Rectal smooth muscle tissue (tissue), 1 donor: ENCODE data around the gene MISP3.

Experiments
- H3K27ac ChIP-seq: one replicate; pipeline ENCODE4 v1.7.0; 2013; ENCODE audit warnings: low read depth, low read length, inconsistent platforms
- H3K27me3 ChIP-seq: one replicate; pipeline ENCODE4 v1.7.0; 2013; ENCODE audit warnings: low read length; ENCODE audit not compliant: control insufficient read depth, insufficient read depth
- H3K36me3 ChIP-seq: one replicate; pipeline ENCODE4 v1.7.0; 2013; ENCODE audit warnings: low read length; ENCODE audit not compliant: control insufficient read depth, insufficient read depth
- H3K4me1 ChIP-seq: one replicate; pipeline ENCODE4 v1.7.0; 2013; ENCODE audit warnings: low read length; ENCODE audit not compliant: control insufficient read depth, insufficient read depth
- H3K4me3 ChIP-seq: one replicate; pipeline ENCODE4 v1.7.0; 2013; ENCODE audit warnings: low read length
- H3K9ac ChIP-seq: one replicate; pipeline ENCODE4 v1.7.0; 2013; ENCODE audit warnings: low read length

MISP3 gene

GRCh38 chr19:14056069-14056666 is 16.4 kb upstream of the MISP3 start:
- H3K27ac ChIP-seq: no peak overlapping the region
- no peaks in the 10 kb centered on the region for H3K4me1 ChIP-seq
- no peak overlapping the region for H3K4me3 ChIP-seq
- peaks cover 13% of the 10 kb centered on the region for H3K27me3 ChIP-seq
- H3K36me3 ChIP-seq: no peaks in the 10 kb centered on the region
- no peak overlapping the region for H3K9ac ChIP-seq

GRCh38 chr19:14056741-14057356 is 15.7 kb upstream of the MISP3 start:
- Histone ChIP-seq H3K27ac (no peak overlapping the region), H3K27me3 (peaks cover 13% of the 10 kb centered on the region), H3K4me3 (no peak overlapping the region), H3K9ac (no peak overlapping the region), H3K4me1 (no peaks in the 10 kb centered on the region), H3K36me3 (no peaks in the 10 kb centered on the region)

DNA sequence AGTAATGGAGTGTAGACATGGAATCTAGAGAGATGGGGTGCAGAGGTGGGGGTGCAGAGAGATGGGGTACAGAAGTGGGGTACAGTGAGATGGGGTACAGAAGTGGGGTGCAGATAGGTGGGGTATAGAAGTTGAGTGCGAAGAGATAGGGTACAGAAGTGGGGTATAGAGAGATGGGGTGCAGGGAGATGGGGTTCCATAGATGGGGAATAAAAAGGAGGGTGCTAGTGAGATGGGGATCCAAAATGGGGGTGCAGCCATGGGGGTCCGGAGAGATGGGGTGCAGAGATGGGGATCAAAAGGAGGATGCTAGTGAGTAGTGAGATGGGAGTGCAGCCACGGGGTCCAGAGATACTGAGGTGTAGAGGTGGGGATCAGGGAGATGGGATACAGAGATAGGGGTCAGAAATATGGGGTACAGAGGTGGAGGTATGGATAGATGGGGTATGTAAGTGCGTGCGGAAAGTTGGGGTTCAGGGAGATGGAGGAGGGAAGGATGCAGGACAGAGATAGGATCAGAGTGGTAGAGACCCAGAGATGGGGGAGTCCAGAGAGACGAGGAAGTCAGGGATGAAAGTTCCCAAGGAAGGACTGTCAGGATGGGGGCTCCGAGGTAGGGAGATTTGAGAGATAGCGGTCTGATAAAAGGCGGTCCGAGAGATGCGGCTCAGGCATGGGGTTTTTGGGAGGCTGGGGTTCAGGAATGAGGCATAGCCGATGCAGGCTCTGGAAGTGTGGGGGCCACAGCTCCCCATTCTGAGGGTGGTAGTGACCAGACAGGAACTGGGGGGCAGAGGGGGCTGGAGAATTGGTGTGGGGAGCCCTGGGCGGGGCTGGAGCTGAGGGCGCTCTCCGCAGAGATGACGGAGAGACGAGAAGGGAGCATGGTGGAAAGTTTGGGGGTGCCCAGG is 14.1 kb upstream of the MISP3 start:
- Histone ChIP-seq H3K27ac (no peak overlapping the region), H3K27me3 (peaks cover 16% of the 10 kb centered on the region), H3K9ac (no peak overlapping the region), H3K4me3 (no peak overlapping the region), H3K4me1 (no peaks in the 10 kb centered on the region), H3K36me3 (no peaks in the 10 kb centered on the region)

- H3K9ac ChIP-seq: no peak overlapping the region
- H3K4me1 ChIP-seq: no peaks in the 10 kb centered on the region
- no peak overlapping the region for H3K4me3 ChIP-seq
- no peak overlapping the region for H3K27ac ChIP-seq
- peaks cover 16% of the 10 kb centered on the region for H3K27me3 ChIP-seq
- H3K36me3 ChIP-seq: no peaks in the 10 kb centered on the region
Measured at GRCh38 chr19:14059093-14059480, 13.5 kb upstream of the MISP3 start.

DNA sequence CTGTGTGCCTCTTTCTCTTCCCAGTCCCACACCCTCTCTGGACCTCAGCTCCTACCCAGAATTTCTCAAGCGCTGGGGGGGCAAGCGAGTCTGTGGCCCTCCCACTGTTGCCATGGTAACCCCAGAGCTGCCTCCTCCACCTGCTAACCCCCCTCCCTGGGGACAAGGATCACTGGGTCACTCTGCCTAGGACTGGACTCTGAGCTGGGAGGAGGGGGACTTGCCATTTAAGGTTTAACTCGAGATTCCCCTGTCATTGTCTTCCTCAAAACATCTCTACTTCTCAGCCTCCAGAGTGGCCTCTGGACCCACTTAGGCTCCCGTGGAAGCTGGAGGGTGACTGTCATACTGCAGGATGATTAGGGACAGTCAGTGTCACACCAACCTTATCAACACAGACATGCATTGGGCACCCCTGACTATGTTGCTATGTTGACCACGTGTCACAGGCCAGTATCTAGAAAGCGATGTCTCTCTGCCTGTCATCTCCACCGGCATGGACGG is 12.9 kb upstream of the MISP3 start:
- no peak overlapping the region for H3K4me3 ChIP-seq
- H3K27ac ChIP-seq: no peak overlapping the region
- H3K4me1 ChIP-seq: no peaks in the 10 kb centered on the region
- H3K9ac ChIP-seq: no peak overlapping the region
- peaks cover 16% of the 10 kb centered on the region for H3K27me3 ChIP-seq
- no peaks in the 10 kb centered on the region for H3K36me3 ChIP-seq

DNA sequence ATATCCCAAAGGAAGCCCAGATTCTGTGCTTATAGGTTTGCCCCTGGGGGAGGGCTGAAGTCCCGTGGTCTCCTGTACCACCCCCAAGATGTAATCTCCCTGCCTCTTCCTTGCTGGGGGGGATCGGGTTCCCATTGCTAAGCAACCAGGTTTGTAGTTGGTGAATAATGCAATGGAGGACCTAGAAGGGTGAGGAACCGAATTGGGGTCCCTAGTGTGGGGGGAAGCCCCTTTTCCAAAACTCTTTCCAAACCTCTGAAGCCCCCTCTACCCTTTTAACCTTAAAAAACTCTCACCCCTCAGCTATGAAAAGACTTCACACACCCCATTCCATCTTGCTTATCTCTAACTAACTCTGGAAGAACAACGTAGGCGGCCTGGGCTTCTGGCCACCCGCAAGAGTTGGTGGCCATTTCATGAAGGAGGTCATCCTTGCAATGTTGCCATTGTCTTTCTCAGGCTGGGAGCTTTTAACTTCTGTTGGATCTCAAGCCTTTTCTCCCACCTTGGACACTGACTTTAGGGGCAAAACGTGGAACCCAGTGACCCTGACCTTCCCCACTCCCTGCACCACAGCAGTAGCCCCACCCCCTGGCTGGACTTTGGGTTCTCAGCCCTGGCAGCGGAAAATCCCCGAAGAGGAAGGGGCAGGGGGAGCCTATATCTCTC is 11.4 kb upstream of the MISP3 start:
- Histone ChIP-seq H3K36me3 (no peaks in the 10 kb centered on the region), H3K27ac (no peak overlapping the region), H3K27me3 (peaks cover 16% of the 10 kb centered on the region), H3K4me3 (no peak overlapping the region), H3K4me1 (no peaks in the 10 kb centered on the region), H3K9ac (no peak overlapping the region)

DNA sequence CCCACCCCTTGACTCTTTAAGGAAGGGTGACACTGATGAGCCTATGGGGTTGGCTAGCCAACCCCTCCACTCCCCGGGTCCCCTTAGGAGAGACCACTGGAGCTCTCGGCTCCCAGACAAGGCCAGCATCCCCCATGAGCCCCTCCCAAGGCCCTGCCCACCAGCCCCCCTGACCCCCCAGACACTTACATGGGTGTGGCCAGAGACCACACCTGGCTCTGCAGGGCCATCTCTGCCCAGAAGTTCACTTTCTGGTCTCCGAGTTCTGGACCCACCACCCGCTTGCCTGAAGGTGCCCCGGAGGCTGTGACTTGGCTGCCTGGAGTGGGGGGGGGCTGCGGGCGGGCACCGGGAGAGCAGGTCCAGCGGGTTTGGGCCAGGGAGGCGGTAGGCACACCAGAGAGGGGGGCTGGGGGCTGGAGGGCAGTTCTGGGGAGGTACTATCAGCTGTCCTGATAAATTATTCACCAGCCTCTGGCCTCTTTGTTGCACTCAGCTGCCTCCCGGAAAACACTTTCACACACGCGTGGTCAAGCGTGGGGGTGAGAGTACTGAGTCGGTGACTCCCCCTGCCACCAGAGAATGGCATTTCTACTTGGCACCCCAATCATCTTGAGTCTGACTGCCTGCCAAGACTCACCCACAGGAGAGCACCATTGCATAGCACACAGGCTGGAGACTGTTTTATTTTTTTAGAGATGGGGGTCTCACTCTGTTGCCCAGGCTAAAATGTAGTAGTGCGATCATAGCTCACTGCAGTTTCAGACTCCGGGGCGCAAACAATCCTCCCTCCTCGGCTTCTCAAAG is 10.6 kb upstream of the MISP3 start, which contains the start of gene PALM3:
Gene PALM3, minus strand, starts transcription at position 326 of the 807 bp plus-strand sequence. Its CDS starts 96 bp downstream, at position 230.
- Histone ChIP-seq H3K9ac (no peak within 1 kb of the TSS), H3K27me3 (peaks cover 16% of the 10 kb centered on the region), H3K36me3 (no peaks in the 10 kb centered on the region), H3K4me3 (no peak within 1 kb of the TSS), H3K27ac (no peak within 1 kb of the TSS), H3K4me1 (no peaks in the 10 kb centered on the region)

GRCh38 chr19:14062558-14062855 is 10.1 kb upstream of the MISP3 start:
- H3K4me3 ChIP-seq: no peak overlapping the region
- H3K9ac ChIP-seq: no peak overlapping the region
- no peak overlapping the region for H3K27ac ChIP-seq
- no peaks in the 10 kb centered on the region for H3K4me1 ChIP-seq
- peaks cover 16% of the 10 kb centered on the region for H3K27me3 ChIP-seq
- no peaks in the 10 kb centered on the region for H3K36me3 ChIP-seq

- no peak overlapping the region for H3K4me3 ChIP-seq
- no peak overlapping the region for H3K27ac ChIP-seq
- no peak overlapping the region for H3K9ac ChIP-seq
- H3K4me1 ChIP-seq: no peaks in the 10 kb centered on the region
- no peaks in the 10 kb centered on the region for H3K36me3 ChIP-seq
- peaks cover 16% of the 10 kb centered on the region for H3K27me3 ChIP-seq
Measured at GRCh38 chr19:14063105-14063504, 9.5 kb upstream of the MISP3 start.

DNA sequence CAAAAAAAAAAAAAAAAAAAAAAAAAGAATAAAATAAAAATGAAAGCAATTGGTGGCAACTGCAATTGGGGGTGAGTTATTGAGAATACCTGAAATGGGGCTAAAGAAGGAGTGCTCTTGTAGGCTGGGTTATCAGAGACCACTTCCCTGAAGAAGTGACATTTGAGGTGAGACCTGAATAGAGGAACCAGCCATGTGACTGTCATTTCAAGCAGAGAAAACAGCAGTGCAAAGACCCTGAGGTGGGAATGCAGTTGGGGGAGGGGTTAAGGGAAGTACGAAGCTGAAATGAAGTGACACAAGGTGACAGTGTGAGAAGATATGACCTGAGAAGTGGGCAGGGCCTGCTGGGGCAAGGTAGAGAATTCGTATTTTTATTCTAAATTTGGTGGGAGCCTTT is 6.5 kb upstream of the MISP3 start:
- Histone ChIP-seq H3K4me1 (no peaks in the 10 kb centered on the region), H3K9ac (no peak overlapping the region), H3K27ac (no peak overlapping the region), H3K36me3 (no peaks in the 10 kb centered on the region), H3K4me3 (no peak overlapping the region), H3K27me3 (peaks cover 3% of the 10 kb centered on the region)

GRCh38 chr19:14070268-14071050 is 2.1 kb upstream of the MISP3 start:
- peaks cover 8% of the 10 kb centered on the region for H3K4me1 ChIP-seq
- no peaks in the 10 kb centered on the region for H3K36me3 ChIP-seq
- H3K27ac ChIP-seq: no peak overlapping the region
- H3K4me3 ChIP-seq: no peak overlapping the region
- no peak overlapping the region for H3K9ac ChIP-seq
- no peaks in the 10 kb centered on the region for H3K27me3 ChIP-seq
